IPS-NIHi7 (cell line): Measurements from ENCODE around the gene STMN3.
"Not testable (repeated sequence)": the region's sequence is repeated elsewhere in the genome, so short reads cannot be mapped to it uniquely, and the experiment has no call there.

Source experiments
- DNase-seq: peaks from one replicate; pipeline ENCODE4 v3.0.0; 2012; ENCODE audit warnings: mixed read lengths; ENCODE audit errors: extremely low spot score

The STMN3 gene

DNA sequence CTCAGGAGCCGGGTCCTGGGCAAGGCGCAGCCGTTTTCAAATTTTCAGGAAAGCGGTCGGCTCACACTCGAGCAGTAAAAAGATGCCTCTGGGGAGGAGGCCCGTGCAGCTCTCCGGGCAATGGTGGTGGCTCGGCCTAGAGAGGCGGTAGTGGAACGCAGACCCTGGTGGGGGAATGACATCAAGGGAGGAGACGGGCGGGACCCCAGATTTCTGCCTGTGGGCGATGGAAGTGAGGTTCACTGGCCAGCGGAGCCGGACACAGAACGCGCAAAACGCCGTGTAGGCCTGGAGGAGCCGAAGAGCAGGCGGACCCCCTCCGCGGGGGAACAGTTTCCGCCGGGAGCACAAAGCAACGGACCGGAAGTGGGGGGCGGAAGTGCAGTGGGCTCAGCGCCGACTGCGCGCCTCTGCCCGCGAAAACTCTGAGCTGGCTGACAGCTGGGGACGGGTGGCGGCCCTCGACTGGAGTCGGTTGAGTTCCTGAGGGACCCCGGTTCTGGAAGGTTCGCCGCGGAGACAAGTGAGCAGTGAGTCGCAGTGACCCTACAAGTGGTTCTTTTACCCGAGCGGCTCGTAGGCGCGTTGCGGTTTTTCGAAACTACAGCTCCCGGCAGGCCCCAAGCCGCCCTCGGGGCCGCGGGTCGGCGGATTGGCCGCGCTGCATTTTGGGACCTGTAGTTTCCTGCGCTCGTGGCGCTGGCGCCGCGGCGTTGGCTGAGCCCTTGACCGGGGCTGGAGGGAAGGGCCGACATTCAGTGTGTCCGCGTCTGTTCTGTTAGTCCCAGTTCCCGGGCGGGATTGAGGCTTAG, 4.9 kb upstream of the STMN3 start, which contains the start of gene RTEL1:
Gene RTEL1, plus strand, starts transcription at position 376 of the 812 bp plus-strand sequence. CDS start 1,091 bp downstream, outside the sequence.
- peak; percentile 98 for DNase-seq

- DNase-seq, result no peak
Observed at GRCh38 chr20:63657260-63657936, 4.2 kb upstream of the STMN3 start.

DNA sequence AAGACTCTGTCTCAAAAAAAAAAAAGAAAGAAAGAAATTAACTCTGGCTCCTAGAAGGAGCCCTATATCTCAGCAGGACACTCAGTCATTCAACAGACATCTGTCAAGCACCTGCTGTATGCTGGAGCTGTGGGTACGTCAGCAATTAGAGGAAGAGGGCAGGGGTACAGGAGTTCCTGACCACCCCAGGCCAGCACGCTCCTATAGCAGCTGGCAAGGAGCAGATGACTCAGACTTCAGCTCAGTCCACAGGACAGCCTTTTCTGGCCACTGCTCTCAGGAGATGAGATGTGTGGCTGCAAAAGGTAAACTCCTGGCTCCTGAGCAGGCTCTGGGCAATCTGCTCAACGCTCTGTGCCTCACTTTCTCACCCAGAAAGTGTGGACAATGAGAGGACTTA, 3.2 kb upstream of the STMN3 start:
- DNase-seq, result no peak

GRCh38 chr20:63655249-63655648, 2.0 kb upstream of the STMN3 start:
- DNase-seq, result no peak

DNA sequence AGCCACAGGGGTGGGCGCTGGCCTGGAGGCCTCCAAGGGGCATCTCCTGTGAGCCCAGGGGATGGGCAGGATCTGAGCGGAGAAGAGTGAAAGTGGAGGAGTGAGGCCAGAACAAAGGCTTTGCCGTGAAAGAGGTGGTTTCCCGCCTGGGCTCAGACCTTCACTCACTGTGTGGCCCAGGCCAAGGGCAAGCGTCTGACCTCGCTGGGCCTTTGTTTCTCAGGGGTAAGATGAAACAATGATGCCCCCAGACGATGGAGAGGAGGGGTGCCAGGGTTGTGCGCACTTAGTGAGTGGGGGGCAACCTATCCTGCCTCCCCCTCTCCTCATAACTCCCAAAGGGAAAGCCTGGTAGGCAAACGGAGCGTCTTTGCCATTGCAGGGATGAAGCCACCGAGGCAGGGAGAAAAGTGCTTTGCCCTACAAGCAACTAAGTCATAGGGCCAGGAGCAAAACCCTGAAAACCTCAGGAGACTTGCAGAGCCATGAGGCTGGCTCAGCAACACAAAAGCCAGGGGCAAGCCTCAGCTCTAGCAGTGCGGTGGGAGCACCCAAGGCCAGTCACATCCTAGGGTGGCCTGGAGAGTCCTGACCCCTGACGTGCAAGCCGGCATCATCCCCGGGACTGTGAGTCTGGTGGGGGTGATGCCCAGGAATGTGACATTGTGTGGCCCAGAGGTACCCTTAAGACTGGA, 897 bp upstream of the STMN3 start:
- DNase-seq, result no peak

DNA sequence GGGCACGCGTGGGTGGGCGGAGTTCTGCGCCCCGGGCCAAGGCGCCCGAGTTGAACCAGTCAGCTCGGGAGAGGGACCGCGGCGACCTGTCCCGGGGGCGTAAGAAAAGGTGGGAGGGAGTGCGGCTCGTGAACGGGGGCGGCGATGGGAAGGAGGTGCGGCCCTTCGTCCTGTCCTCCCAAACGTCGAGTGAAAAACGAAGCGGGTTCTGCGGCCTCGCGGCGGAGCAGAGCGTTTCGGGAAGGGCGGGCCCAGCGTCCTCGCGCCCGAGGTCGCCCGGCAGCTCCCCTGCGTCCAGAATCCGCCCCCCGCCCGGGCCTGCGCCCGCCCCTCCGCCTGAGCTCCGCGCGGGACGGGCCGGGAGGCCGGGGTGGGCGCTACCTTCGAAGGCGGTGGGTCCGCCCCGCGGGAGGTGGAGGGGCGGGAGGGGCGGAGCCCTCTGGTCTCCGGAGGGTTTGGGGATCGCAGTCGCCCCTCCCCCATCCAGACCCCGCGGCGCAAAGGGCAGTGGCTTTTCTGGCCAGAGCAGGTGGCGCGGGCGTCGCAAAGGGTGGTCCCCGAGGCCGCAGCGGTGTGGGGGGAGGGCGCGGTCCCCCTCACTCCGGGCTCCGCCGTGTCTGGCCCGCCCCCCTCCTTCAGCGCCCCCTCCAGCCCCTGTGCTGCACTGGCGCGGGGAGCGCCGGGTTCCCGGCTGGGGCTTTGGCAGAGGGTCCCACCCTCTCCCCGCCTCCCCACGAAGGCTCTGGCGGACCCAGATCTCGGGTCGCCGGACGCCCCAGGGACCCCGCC, 838 bp downstream of the STMN3 start:
- no peak for DNase-seq

DNA sequence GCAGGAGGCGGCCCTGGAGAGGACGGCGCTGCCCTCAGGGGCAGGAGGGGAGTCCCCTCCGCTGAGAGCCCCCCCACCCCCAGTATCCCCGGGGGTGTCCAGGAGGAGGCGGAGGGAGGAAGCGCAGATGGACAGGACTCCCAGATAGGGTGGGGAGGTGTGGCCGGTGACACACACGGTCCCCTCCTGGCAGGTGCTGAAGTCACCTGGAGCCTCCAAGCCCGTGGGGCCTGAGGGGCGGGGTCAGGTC, 1.4 kb downstream of the STMN3 start:
- DNase-seq, result no peak

GRCh38 chr20:63650486-63650885, 2.7 kb downstream of the STMN3 start:
- not testable (repeated sequence) for DNase-seq

- no peak for DNase-seq
Observed at GRCh38 chr20:63648895-63649589, 4.2 kb downstream of the STMN3 start.

DNA sequence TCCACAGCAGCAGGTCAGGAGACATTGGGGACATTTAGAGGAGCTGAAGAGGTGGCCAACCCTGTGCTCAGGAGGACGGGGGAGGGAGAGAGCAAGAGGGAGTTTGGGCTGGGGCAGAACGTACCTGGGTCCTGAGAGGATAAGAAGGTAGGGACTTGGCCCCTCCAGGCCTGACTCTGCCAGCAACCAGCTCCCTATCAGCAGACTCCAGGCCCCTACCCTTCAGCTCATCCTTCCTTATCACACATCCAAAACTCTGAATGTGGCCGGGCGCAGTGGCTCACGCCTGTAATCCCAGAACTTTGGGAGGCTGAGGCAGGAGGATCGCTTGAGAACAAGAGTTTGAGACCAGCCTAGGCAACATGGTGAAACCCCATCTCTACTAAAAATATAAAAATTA, 5.0 kb downstream of the STMN3 start:
- DNase-seq, result no peak

GRCh38 chr20:63645218-63645617, 8.0 kb downstream of the STMN3 start:
- DNase-seq, result no peak

DNA sequence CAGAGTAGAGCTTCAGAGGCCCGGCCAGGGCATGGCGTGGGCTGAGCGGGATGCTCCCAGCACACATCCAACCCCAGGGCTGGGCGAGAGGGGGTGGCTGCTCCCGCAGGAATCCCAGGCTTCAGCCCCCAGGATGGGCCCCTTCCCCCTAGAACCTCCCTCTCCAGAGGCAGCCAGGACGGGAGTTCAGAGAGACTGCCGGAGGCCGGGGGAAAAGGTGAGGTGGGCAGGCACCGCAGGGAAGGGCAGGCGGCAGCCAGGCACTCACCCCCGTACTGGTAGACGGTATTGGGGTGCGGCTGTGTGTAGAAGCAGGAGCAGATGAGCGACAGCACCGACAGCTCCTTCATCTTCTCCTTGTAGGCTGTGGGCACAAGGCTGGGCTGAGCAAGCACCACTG, 9.3 kb downstream of the STMN3 start:
- DNase-seq, result no peak

GRCh38 chr20:63643499-63643898, 9.7 kb downstream of the STMN3 start:
- DNase-seq, result no peak

GRCh38 chr20:63642527-63643247, 10.5 kb downstream of the STMN3 start:
- DNase-seq, result peak; percentile 56

GRCh38 chr20:63641792-63642523, 11.3 kb downstream of the STMN3 start:
- peak; percentile 87 for DNase-seq

DNA sequence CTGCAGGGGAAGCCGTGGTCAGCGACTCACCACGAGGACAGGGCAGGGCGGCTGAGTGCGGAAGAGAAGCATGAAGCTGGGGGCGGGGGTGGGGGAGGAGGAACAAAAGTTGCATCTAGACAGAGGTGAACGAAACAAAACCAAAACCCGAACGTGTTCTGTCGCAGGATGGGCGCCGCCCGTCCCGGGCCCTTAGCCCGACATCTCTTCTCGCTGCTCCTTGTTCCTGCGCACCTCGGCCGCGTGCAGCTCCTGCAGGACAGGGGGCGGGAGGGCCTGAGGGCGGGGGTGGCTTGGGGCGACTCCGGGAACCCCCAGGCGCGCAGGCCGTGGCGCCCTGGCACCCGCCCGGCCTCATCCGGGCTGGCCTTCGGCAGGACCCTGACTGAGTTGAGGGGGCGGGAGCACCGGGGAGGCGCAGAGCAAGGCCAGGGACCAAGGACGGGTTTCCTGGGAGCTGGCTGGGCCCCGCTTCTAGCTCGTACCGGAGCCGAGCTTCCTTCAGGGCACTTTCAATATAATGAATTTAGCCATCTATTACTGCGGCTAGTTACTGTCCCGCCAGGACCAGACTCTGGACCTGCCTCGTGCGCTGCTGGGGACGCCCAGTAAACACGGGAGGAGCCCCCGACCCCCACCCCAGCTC, 12.0 kb downstream of the STMN3 start:
- no peak for DNase-seq

GRCh38 chr20:63640686-63641085, 12.5 kb downstream of the STMN3 start:
- not testable (repeated sequence) for DNase-seq

DNA sequence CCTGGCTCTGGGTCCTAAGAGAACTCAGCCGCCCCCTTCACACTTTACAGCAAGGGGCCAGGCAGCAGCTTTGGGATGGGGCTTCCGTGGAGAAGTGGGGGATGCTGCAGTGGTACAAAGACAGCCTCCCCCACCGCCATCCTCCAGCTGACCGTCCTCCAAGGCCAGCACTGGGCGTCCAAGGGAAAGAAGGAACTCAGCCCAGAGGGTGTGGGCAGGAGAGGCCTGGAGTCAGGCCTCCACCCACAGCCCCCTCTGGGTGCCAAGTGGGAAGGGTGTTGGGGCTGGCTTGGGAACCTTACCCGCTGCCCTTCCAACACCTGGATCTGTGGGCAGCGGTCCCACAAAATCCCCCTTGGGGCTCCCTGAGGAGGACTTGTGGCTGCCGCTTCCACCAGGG, 13.1 kb downstream of the STMN3 start:
- no peak for DNase-seq
